ENCODE results near the gene CNTNAP2. TPM values are rescaled to one million over a fixed set of nuclear protein-coding genes. Genes with fewer than 3 reads are reported as not detected.

The CNTNAP2 gene
- total and polyA plus RNA-seq, 2 of the 4 experiments (the other 2 are of a cell fraction) = not detected

DNA sequence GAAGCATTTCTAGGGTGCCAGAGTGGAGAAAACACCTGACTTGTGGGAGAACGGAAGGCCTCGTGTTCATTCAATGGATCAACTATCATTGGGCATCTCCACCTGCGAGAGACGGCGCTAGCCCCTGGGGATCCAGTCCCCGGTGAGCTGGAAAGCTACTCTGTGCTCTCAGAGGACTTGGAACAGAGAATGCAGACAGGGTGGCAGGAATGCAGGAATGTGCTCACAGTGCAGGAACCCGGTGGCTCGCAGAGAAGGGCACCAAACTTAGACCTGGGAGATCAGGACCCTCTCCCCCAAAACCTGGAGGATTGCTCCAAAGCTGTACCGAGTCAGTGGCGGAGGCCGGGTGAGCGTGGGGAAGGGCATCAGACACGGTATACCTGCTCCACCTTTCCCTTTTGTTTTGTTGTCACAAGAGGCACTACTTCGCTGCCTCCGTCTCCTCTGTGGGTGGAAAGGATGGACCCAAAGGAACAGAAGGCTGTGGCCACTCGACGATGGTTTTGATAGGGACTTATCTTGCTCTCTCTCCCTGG is 1905.0 kb downstream of the CNTNAP2 start:
- no peak overlapping the region for H3K27ac ChIP-seq (ENCODE audit: insufficient read depth, low read length)
- no peak for TF ChIP-seq CHD1 (IDR thresholded peaks at IDR 0.05; ENCODE audit: low read depth, low read length)
- no peak for TF ChIP-seq POLR2A (IDR thresholded peaks at IDR 0.05; ENCODE audit: low read depth, low read length)
- TF ChIP-seq BHLHE40 (IDR thresholded peaks at IDR 0.05; ENCODE audit: low read depth, low read length) = no peak
- TF ChIP-seq CEBPB (IDR thresholded peaks at IDR 0.05; ENCODE audit: low read depth, low read length) = no peak
- TF ChIP-seq RAD21 (IDR thresholded peaks at IDR 0.05; ENCODE audit: low read length) = no peak
- no peak overlapping the region for H3K4me3 ChIP-seq (ENCODE audit: insufficient read depth, low read depth, low read length)
- DNase-seq = no peak
- no peak overlapping the region for H3K14ac ChIP-seq (replicated peaks; ENCODE audit: low read depth, low read length)
- no peak overlapping the region for H3K4ac ChIP-seq (ENCODE audit: low read depth, low read length)
- ChIA-PET CTCF (no interaction called here), POLR2A (ENCODE audit: unreplicated experiment) (no interaction called here)
- intact Hi-C loops (cut with micrococcal nuclease) (no loop called here), dilution Hi-C loops (cut with HindIII; ENCODE audit: low sequenced_read_pairs, unreplicated experiment) (no loop called here), in situ Hi-C loops (cut with MboI; ENCODE audit: low sequenced_read_pairs) (no loop called here)
- no peak overlapping the region for H4K8ac ChIP-seq (ENCODE audit: low read depth in 2 of 2, low read length in 2 of 2)
- no peak overlapping the region for H2BK15ac ChIP-seq (ENCODE audit: low read depth, low read length)
- H3K4me2 ChIP-seq (ENCODE audit: low read depth, low read length) = no peak overlapping the region
- H2AFZ ChIP-seq (replicated peaks; ENCODE audit: low read length, poor library complexity) = no peak overlapping the region
- H3K4me1 ChIP-seq (ENCODE audit: control insufficient read depth, insufficient read depth, low read length) = no peaks in the 10 kb centered on the region
- no peaks in the 10 kb centered on the region for H4K20me1 ChIP-seq (ENCODE audit: insufficient read depth, low read length)
- WGBS, 2 experiments (ENCODE audit: extremely low coverage in 2 of 2, insufficient read length in 1 of 2) = 50% methylated on average over 2 of the region's 17 CpGs; no CpG with 5 or more reads in 1 of the 2 experiments
- no peak overlapping the region for H2AK9ac ChIP-seq (replicated peaks; ENCODE audit: low read depth, low read length, poor library complexity)
- no peaks in the 10 kb centered on the region for H3K27me3 ChIP-seq (ENCODE audit: control insufficient read depth, insufficient read depth, low read length)
- H3K23ac ChIP-seq (ENCODE audit: low read depth, low read length) = no peak overlapping the region
- ATAC-seq (ENCODE audit: low read depth) = no peak
- H3K56ac ChIP-seq (ENCODE audit: extremely low read depth, insufficient read depth, low read length) = no peak overlapping the region
- H2BK20ac ChIP-seq (ENCODE audit: low read depth, low read length) = no peak overlapping the region
- H3K9me3 ChIP-seq (ENCODE audit: control insufficient read depth, insufficient read depth, low read length) = peaks cover 13% of the 10 kb centered on the region
- no peaks in the 10 kb centered on the region for H3K9me1 ChIP-seq (ENCODE audit: insufficient read depth, low read length)
- no peak overlapping the region for H4K5ac ChIP-seq (ENCODE audit: low read depth, low read length)
- no peaks in the 10 kb centered on the region for H3K36me3 ChIP-seq (ENCODE audit: control insufficient read depth, insufficient read depth, low read length)
- no TSS peak for BruUV-seq (replicated peaks)
- H3K9ac ChIP-seq (ENCODE audit: low read depth, low read length) = no peak overlapping the region
- no peaks in the 10 kb centered on the region for H3K79me1 ChIP-seq (ENCODE audit: low read depth in 1 of 2, low read length in 2 of 2)
- no peak overlapping the region for H2AK5ac ChIP-seq (ENCODE audit: low read depth, low read length)
- no peak overlapping the region for H4K91ac ChIP-seq (ENCODE audit: insufficient read depth, low read depth, low read length)
- no peak overlapping the region for H3K18ac ChIP-seq (ENCODE audit: low read depth, low read length)
- no peak overlapping the region for H2BK5ac ChIP-seq (ENCODE audit: low read depth, low read length, poor library complexity, severe bottlenecking)
- no peak overlapping the region for H2BK120ac ChIP-seq (ENCODE audit: low read depth, low read length)
